Esophagus muscularis mucosa (tissue), 4 donors: ENCODE data around the gene MCF2L. TPM values are rescaled to one million over a fixed set of nuclear protein-coding genes. Genes with fewer than 3 reads are reported as not detected.

Experiments used
- DNase-seq: peaks from one replicate; pipeline ENCODE4 v3.0.0-alpha.2; 2017; ENCODE audit errors: extremely low spot score
- H3K27ac ChIP-seq, 4 donors: fragments of 200-600 bp; sonication (generic); replicated peaks in 1 of 4; 1 replicate in 3 of 4; 2 replicates in 1 of 4; pipeline ENCODE4 v1.5.1; 2016 to 2019; ENCODE audit warnings: mild to moderate bottlenecking in 1 of 4
- H3K27me3 ChIP-seq, 4 donors: fragments of 200-600 bp; sonication (generic); one replicate each; pipeline versions ENCODE4 v1.5.1 to v1.6.0; 2016 to 2019
- H3K36me3 ChIP-seq, 4 donors: fragments of 200-600 bp; sonication (generic); one replicate each; pipeline ENCODE4 v1.5.1; 2016 to 2019
- H3K4me1 ChIP-seq, 4 donors: fragments of 200-600 bp; sonication (generic); one replicate each; pipeline ENCODE4 v1.5.1; 2016 to 2019
- H3K4me3 ChIP-seq, 4 donors: fragments of 200-600 bp; sonication (generic); 1 replicate in 2 of 4; 2 replicates in 2 of 4; pipeline ENCODE4 v1.5.1; 2016 to 2019; ENCODE audit warnings: mild to moderate bottlenecking in 4 of 4, moderate library complexity in 1 of 4
- H3K9me3 ChIP-seq, 4 donors: fragments of 200-600 bp; sonication (generic); 1 replicate in 3 of 4; 2 replicates in 1 of 4; pipeline ENCODE4 v1.5.1; 2016 to 2019
- CTCF ChIP-seq, 3 experiments: fragments of 200-600 bp in 2 of 3; fragments of 450-650 bp in 1 of 3; sonication (generic) in 2 of 3; IDR thresholded peaks; one replicate each; pipeline ENCODE4 v1.5.1; 2017 to 2019; ENCODE audit warnings: antibody characterized with exemption in 3 of 3, mild to moderate bottlenecking in 2 of 3, moderate library complexity in 1 of 3
- EP300 ChIP-seq: sonication (generic); formaldehyde crosslinking; IDR thresholded peaks from one replicate; pipeline ENCODE4 v1.6.1; 2017; ENCODE audit warnings: antibody characterized with exemption
- POLR2A ChIP-seq: fragments of 450-650 bp; IDR thresholded peaks from one replicate; pipeline ENCODE4 v1.6.1; 2017; ENCODE audit warnings: antibody characterized with exemption, moderate library complexity, mild to moderate bottlenecking, low read depth
- POLR2AphosphoS5 ChIP-seq, 2 donors: sonication (generic); formaldehyde crosslinking; IDR thresholded peaks; one replicate each; pipeline ENCODE4 v1.6.1; 2017; ENCODE audit warnings: antibody characterized with exemption in 2 of 2
- WGBS: methylation state at CpG from one replicate; pipeline ENCODE4 v1.1.5; 2018; 5-methylcytosine and 5-hydroxymethylcytosine counted together
- intact Hi-C: fragments of 100-400 bp; cut with DNase I; formaldehyde crosslinking; loops from one replicate; pipeline ENCODE4 v1.15.1; 2023
- total RNA-seq, 4 donors: library from RNA; depleted of rRNA; stranded (reverse); fragments of >200 nt; gene quantifications; one replicate each; pipeline versions ENCODE4 v1.1.0 to v1.2.1, GENCODE V29; 2016

The MCF2L gene
- total RNA-seq, 4 donors from 2014 or later: 14.5 to 38.6 (median 26.7) TPM

DNA sequence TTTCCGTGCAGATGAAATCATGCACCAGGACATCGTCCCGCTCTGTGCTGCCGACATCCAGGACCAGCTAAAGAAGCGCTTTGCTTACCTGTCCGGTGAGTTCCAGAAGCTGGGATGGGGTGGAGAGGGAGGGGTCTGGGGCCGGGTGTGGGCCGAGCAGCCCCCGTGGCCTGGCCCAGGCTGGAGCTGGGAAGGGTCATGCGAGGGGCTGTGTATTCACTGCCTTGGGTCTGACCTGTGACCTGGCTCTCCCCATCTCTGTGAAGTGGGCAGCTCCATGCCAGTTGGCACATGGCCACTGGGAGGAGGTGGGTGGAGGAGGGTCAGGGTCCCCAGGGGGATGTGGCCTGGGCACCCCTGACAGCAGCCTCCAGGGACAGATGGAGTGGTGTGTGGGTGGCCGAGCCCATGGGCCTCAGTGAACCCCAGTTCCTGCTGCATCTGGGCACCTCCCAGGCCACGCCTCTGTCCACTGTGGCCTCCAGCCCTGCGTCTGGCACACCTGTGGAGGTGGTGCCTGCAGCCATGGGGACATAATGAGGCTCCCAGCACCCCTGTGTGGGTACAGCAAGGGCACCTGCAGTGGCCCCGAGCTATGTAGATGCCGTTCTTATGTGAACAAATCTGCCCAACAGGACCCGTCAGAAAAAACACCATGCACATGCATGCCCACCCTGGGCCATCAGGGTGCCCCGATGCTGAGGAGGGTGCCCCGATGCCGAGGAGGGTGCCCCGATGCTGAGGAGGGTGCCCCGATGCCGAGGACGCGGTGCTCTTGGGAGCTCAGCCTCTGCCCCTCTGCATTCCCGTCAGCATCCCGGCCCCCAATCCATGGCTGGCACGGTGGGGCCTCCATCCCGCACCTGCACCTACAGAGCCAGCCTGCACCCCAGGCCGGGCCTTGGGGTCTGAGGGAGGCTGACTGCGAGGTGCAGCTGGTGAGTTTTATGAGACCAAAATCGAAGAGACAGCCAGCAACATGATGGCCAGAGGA is 46.0 kb downstream of the MCF2L start:
- DNase-seq: no peak
- intact Hi-C loops: no loop called here

GRCh38 chr13:113015826-113016525 is 47.0 kb downstream of the MCF2L start:
- Histone ChIP-seq H3K27me3 (peaks cover 0 to 5% (median 0%) of the 10 kb centered on the region in 4 donors), H3K4me3 (no peak overlapping the region), H3K9me3 (no peaks in the 10 kb centered on the region), H3K27ac (no peak overlapping the region), H3K4me1 (no peaks in the 10 kb centered on the region), H3K36me3 (peaks cover 0 to 62% (median 0%) of the 10 kb centered on the region in 4 donors)
- intact Hi-C loops: no loop called here
- WGBS: 91% methylated on average over 22 of the region's 22 CpGs
- no peak for DNase-seq
- TF ChIP-seq CTCF (IDR thresholded peaks at IDR 0.05) (no peak), POLR2AphosphoS5 (IDR thresholded peaks at IDR 0.05) (no peak), POLR2A (no peak), EP300 (no peak)

More for the DNA sequence above, 46.0 kb downstream of the MCF2L start:
- no peak overlapping the region for H3K4me3 ChIP-seq
- H3K27me3 ChIP-seq: peaks cover 0 to 5% (median 0%) of the 10 kb centered on the region in 4 donors
- no peak overlapping the region for H3K27ac ChIP-seq
- H3K4me1 ChIP-seq: peaks cover 0 to 5% (median under 1%) of the 10 kb centered on the region in 4 donors
- TF ChIP-seq CTCF (IDR thresholded peaks at IDR 0.05) (no peak), POLR2AphosphoS5 (IDR thresholded peaks at IDR 0.05) (no peak), EP300 (no peak), POLR2A (no peak)
- H3K9me3 ChIP-seq: no peaks in the 10 kb centered on the region
- peaks cover 0 to 57% (median 0%) of the 10 kb centered on the region in 4 donors for H3K36me3 ChIP-seq
- 93% methylated on average over 12 of the region's 31 CpGs for WGBS

- H3K27me3 ChIP-seq: peaks cover 0 to 6% (median 0%) of the 10 kb centered on the region in 4 donors
- no peaks in the 10 kb centered on the region for H3K9me3 ChIP-seq
- no peak overlapping the region for H3K4me3 ChIP-seq
- no peak overlapping the region for H3K27ac ChIP-seq
- no peak for DNase-seq
- H3K4me1 ChIP-seq: peaks cover 0 to under 1% (median 0%) of the 10 kb centered on the region in 4 donors
- no peak for TF ChIP-seq POLR2A
- no peak for TF ChIP-seq POLR2AphosphoS5 (IDR thresholded peaks at IDR 0.05)
- TF ChIP-seq CTCF (IDR thresholded peaks at IDR 0.05): no peak
- no peak for TF ChIP-seq EP300
- WGBS: 93% methylated on average over 32 of the region's 41 CpGs
- H3K36me3 ChIP-seq: peaks cover 0 to 62% (median 2%) of the 10 kb centered on the region in 4 donors
- intact Hi-C loops: no loop called here
Observed at GRCh38 chr13:113016526-113017295, 47.7 kb downstream of the MCF2L start.

DNA sequence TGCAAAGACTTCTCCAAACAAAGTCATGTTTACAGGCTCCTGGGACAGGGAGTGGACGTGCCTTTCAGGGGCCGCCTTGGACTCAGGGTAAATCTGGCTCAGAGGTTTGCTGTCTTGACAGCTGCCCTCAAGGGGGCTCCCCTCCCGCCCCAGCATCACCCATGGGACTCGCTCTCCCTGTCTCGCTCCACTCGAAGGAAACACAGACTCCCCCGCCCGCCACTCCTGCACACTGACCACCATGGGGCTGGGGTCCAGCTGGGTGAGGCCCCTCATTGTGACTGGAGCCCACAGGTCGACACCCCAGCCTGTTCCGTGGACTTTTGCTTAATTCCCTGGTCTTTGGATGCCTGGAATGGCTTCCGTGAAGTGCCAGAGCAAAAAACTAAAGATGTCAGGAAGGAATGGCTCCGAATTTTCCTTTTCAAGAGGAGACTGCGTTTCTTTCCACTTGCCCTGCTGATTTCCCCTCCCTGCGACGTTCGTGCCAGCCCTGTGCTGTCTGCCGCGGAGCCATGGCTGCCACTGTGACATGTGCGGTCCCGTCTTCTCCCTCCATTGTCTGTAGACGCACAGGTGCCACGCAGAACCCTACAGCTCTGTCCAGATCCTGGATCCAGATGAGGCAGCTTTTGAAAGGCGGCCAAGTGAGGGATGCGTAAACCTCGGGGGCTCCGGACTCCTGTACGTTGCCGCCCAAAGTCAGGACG is 48.6 kb downstream of the MCF2L start:
- DNase-seq: no peak
- Histone ChIP-seq H3K4me3 (no peak overlapping the region), H3K4me1 (peaks cover 0 to 4% (median 0%) of the 10 kb centered on the region in 4 donors), H3K27ac (no peak overlapping the region), H3K9me3 (no peaks in the 10 kb centered on the region), H3K36me3 (peaks cover 0 to 62% (median 3%) of the 10 kb centered on the region in 4 donors), H3K27me3 (peaks cover 0 to 15% (median 0%) of the 10 kb centered on the region in 4 donors)
- intact Hi-C loops: no loop called here
- no peak for TF ChIP-seq POLR2A
- TF ChIP-seq EP300: no peak
- TF ChIP-seq CTCF (IDR thresholded peaks at IDR 0.05): no peak
- TF ChIP-seq POLR2AphosphoS5 (IDR thresholded peaks at IDR 0.05): no peak
- 90% methylated on average over 27 of the region's 29 CpGs for WGBS
